ENCODE data around the gene S100A2. TPM values are rescaled to one million over a fixed set of nuclear protein-coding genes. Genes with fewer than 3 reads are reported as not detected.

The S100A2 gene
- total and polyA plus RNA-seq, 2 donors (not counting 3 experiments of a cell fraction or from before 2014, with no cell fraction given), result 4.0 to 4.3 TPM

DNA sequence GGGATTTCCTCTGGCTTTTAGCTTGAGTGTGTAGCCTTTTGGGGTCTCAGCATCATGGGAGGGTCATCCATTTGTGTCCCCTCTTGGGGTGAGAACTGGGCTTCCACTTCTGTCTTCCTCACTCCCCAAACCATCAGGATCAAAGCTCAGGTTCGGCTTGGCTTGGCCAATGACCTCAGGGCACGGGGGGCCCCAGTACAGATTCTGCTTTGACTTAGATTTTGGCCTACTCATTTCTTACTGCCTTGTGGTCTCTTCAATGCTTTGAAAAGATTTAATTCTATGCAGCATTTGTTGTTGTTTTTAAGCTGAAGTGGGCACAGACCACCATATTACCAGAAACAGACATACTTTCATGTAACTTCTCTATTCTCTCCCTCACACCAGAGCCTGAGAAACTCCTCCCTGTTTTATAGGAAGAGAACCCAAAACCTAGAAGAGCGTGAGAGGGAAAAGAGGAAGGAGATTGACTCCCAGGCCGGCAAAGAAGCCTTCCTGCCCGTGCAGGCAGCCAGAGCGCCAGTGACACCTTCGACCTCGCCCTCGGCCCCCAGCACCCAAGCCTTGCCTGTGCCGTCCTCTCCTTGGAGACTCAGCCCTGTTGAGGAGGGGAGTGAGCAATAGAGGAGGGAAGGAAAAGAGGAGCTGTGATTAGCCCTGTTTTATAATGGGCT lies 14.7 kb downstream of the S100A2 start:
- Histone ChIP-seq H3K9me1 (replicated peaks; ENCODE audit: control insufficient read depth, extremely low read depth, insufficient read depth, low read length) (no peaks in the 10 kb centered on the region), H3K9ac (replicated peaks; ENCODE audit: extremely low read depth, insufficient read depth, low read length) (no peak overlapping the region), H2AFZ (ENCODE audit: low read depth, low read length) (no peak overlapping the region), H3K4me1 (ENCODE audit: control insufficient read depth, extremely low read depth, insufficient read depth, low read length) (peaks cover 20% of the 10 kb centered on the region), H3K27me3 (ENCODE audit: control insufficient read depth in 2 of 2, insufficient read depth in 2 of 2, low read length in 2 of 2) (no peaks in the 10 kb centered on the region), H3K79me2 (ENCODE audit: control insufficient read depth, insufficient read depth, low read length) (no peaks in the 10 kb centered on the region), H3K27ac (ENCODE audit: insufficient read depth, low read depth, low read length) (no peak overlapping the region), H3K36me3 (ENCODE audit: control insufficient read depth in 2 of 2, extremely low read depth in 1 of 2, insufficient read depth in 2 of 2, low read length in 2 of 2) (no peaks in the 10 kb centered on the region), H4K20me1 (replicated peaks; ENCODE audit: control insufficient read depth, extremely low read depth, insufficient read depth, low read length) (no peaks in the 10 kb centered on the region), H3K9me3 (replicated peaks; ENCODE audit: control insufficient read depth, insufficient read depth, low read length) (no peaks in the 10 kb centered on the region), H3K4me3 (replicated peaks in 1 of 3; ENCODE audit: insufficient read depth in 1 of 3, low read depth in 1 of 3, low read length in 3 of 3) (no peak overlapping the region), H3K4me2 (ENCODE audit: insufficient read depth, low read length) (no peak overlapping the region)
- intact Hi-C loops (cut with micrococcal nuclease), result no loop called here
- BruUV-seq (replicated peaks), result no TSS peak
- ChIA-PET POLR2A (no interaction called here), CTCF (interaction anchor here (0.7 to 3.3 kb wide), 8 partner anchors 10 to 76 kb away, joined by 3 to 13 read pairs (median 4); partner anchors contain the start of gene S100A13)
- dilution Hi-C loops (cut with MboI; ENCODE audit: extremely low pct_ligation_motif_present, low sequenced_read_pairs), result no loop called here
- no peak for TF ChIP-seq EZH2 (IDR thresholded peaks at IDR 0.05; ENCODE audit: borderline replicate concordance, low read depth, low read length, severe bottlenecking)
- no peak for TF ChIP-seq POLR2AphosphoS5 (IDR thresholded peaks at IDR 0.05; ENCODE audit: insufficient read depth, low read depth, low read length)
- no peak for TF ChIP-seq GATA2 (IDR thresholded peaks at IDR 0.05; ENCODE audit: insufficient read depth, insufficient read length, low read depth, low read length)
- no peak for TF ChIP-seq MYC (IDR thresholded peaks at IDR 0.05; ENCODE audit: low read depth, low read length)
- TF ChIP-seq FOS (IDR thresholded peaks at IDR 0.05; ENCODE audit: borderline replicate concordance, insufficient read depth, low read length), result no peak
- TF ChIP-seq MAX (IDR thresholded peaks at IDR 0.05; ENCODE audit: insufficient read depth, insufficient read length), result no peak
- no peak for TF ChIP-seq JUN (IDR thresholded peaks at IDR 0.05; ENCODE audit: borderline replicate concordance, insufficient read depth, insufficient read length, low read depth)
- TF ChIP-seq, protein P1, sequence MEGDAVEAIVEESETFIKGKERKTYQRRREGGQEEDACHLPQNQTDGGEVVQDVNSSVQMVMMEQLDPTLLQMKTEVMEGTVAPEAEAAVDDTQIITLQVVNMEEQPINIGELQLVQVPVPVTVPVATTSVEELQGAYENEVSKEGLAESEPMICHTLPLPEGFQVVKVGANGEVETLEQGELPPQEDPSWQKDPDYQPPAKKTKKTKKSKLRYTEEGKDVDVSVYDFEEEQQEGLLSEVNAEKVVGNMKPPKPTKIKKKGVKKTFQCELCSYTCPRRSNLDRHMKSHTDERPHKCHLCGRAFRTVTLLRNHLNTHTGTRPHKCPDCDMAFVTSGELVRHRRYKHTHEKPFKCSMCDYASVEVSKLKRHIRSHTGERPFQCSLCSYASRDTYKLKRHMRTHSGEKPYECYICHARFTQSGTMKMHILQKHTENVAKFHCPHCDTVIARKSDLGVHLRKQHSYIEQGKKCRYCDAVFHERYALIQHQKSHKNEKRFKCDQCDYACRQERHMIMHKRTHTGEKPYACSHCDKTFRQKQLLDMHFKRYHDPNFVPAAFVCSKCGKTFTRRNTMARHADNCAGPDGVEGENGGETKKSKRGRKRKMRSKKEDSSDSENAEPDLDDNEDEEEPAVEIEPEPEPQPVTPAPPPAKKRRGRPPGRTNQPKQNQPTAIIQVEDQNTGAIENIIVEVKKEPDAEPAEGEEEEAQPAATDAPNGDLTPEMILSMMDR (IDR thresholded peaks at IDR 0.05; ENCODE audit: extremely low read depth in 1 of 2, insufficient read depth in 1 of 2, low read depth in 1 of 2, low read length in 2 of 2), result no peak
- no peak for TF ChIP-seq POLR2A (IDR thresholded peaks at IDR 0.05; ENCODE audit: low read depth, low read length)
- FAIRE-seq (no peak), DNase-seq (ENCODE audit: low read depth, low spot score) (no peak)
